Femur (tissue), 1 donor: ENCODE measurements around the gene CREB3L2.
"Not testable (repeated sequence)": the region's sequence is repeated elsewhere in the genome, so short reads cannot be mapped to it uniquely, and the experiment has no call there.

ENCODE experiments used
- DNase-seq: peaks from one replicate; pipeline ENCODE4 v3.0.0-alpha.2; 2017

CREB3L2 gene

GRCh38 chr7:137987018-137987349 lies 14.9 kb downstream of the CREB3L2 start:
- no peak for DNase-seq

- DNase-seq, result no peak
Observed at GRCh38 chr7:137986252-137987017, 15.5 kb downstream of the CREB3L2 start.

GRCh38 chr7:137985897-137986251 lies 16.0 kb downstream of the CREB3L2 start:
- no peak for DNase-seq

- no peak for DNase-seq
Observed at GRCh38 chr7:137985253-137985896, 16.5 kb downstream of the CREB3L2 start.

- no peak for DNase-seq
Observed at GRCh38 chr7:137984181-137985041, 17.5 kb downstream of the CREB3L2 start.

- peak; percentile 69 for DNase-seq
Observed at GRCh38 chr7:137983323-137984008, 18.4 kb downstream of the CREB3L2 start.

GRCh38 chr7:137982394-137982793 lies 19.5 kb downstream of the CREB3L2 start:
- not testable (repeated sequence) for DNase-seq

GRCh38 chr7:137981668-137982067 lies 20.2 kb downstream of the CREB3L2 start:
- DNase-seq, result no peak

GRCh38 chr7:137981175-137981574 lies 20.7 kb downstream of the CREB3L2 start:
- DNase-seq, result no peak

GRCh38 chr7:137980308-137980707 lies 21.6 kb downstream of the CREB3L2 start:
- no peak for DNase-seq

GRCh38 chr7:137978464-137979237 lies 23.2 kb downstream of the CREB3L2 start:
- no peak for DNase-seq

- no peak for DNase-seq
Observed at GRCh38 chr7:137977173-137977572, 24.7 kb downstream of the CREB3L2 start.

GRCh38 chr7:137976696-137977095 lies 25.2 kb downstream of the CREB3L2 start:
- no peak for DNase-seq

GRCh38 chr7:137976232-137976631 lies 25.7 kb downstream of the CREB3L2 start:
- DNase-seq, result no peak

- DNase-seq, result no peak
Observed at GRCh38 chr7:137975768-137976167, 26.1 kb downstream of the CREB3L2 start.

GRCh38 chr7:137975221-137975620 lies 26.7 kb downstream of the CREB3L2 start:
- DNase-seq, result no peak

GRCh38 chr7:137974766-137975165 lies 27.1 kb downstream of the CREB3L2 start:
- no peak for DNase-seq

GRCh38 chr7:137970253-137970975 lies 31.5 kb downstream of the CREB3L2 start:
- peak; percentile 81 for DNase-seq

- DNase-seq, result no peak
Observed at GRCh38 chr7:137969828-137970227, 32.1 kb downstream of the CREB3L2 start.

- no peak for DNase-seq
Observed at GRCh38 chr7:137968890-137969289, 33.0 kb downstream of the CREB3L2 start.

GRCh38 chr7:137968339-137968738 lies 33.5 kb downstream of the CREB3L2 start:
- not testable (repeated sequence) for DNase-seq
